PC-3 (cell line): Measurements from ENCODE around the gene LRFN3. TPM values are rescaled to one million over a fixed set of nuclear protein-coding genes. Genes with fewer than 3 reads are reported as not detected.

Source experiments
- ATAC-seq: fragments of 200-7000 bp; cut with Tn5 transposase; 2 replicates; pipeline ENCODE4 v1.9.1; 2020; ENCODE audit warnings: mild to moderate bottlenecking, moderate library complexity
- BruUV-seq: library from RNA; stranded (reverse); fragments of 400-500 nt; replicated peaks from 2 replicates; lab custom pipeline; 2021; lab: Mats Ljungman, UMichigan
- CTCF ChIA-PET: fragments of 300-600 bp; sonication (Branson Sonifier 250); formaldehyde crosslinking; loops from one replicate; lab custom pipeline; 2022; ENCODE audit warnings: antibody characterized with exemption; lab: Charles Lee
- POLR2A ChIA-PET: fragments of 300-600 bp; sonication (Branson Sonifier 250); formaldehyde crosslinking; loops from one replicate; lab custom pipeline; 2022; ENCODE audit warnings: antibody characterized with exemption; ENCODE audit not compliant: unreplicated experiment; lab: Charles Lee
- DNase-seq: peaks from one replicate; pipeline ENCODE4 v3.0.0-alpha.2; 2015
- H2AFZ ChIP-seq: fragments of 300-600 bp; sonication (generic); 2 replicates; pipeline ENCODE4 v1.6.0; 2016; ENCODE audit warnings: antibody characterized with exemption, low read length
- H3F3A ChIP-seq: fragments of 300-600 bp; sonication (generic); one replicate; pipeline ENCODE4 v1.6.0; 2017; ENCODE audit warnings: antibody characterized with exemption, low read length, control low read depth, mild to moderate bottlenecking; ENCODE audit not compliant: unreplicated experiment
- H3K27ac ChIP-seq: fragments of 300-600 bp; sonication (generic); 2 replicates; pipeline ENCODE4 v1.5.1; 2016; ENCODE audit warnings: mild to moderate bottlenecking, low read length
- H3K27me3 ChIP-seq: fragments of 300-600 bp; sonication (generic); 2 replicates; pipeline ENCODE4 v1.6.1; 2016; ENCODE audit warnings: low read length, mixed read lengths
- H3K36me3 ChIP-seq: fragments of 300-600 bp; sonication (generic); 2 replicates; pipeline ENCODE4 v1.6.1; 2016; ENCODE audit warnings: low read depth, mixed run types, low read length, mixed read lengths
- H3K4me1 ChIP-seq: fragments of 300-600 bp; sonication (generic); 2 replicates; pipeline ENCODE4 v1.5.1; 2016; ENCODE audit warnings: low read length; ENCODE audit not compliant: insufficient read depth
- H3K4me2 ChIP-seq: fragments of 300-600 bp; sonication (generic); 2 replicates; pipeline ENCODE4 v1.6.0; 2016; ENCODE audit warnings: low read length
- H3K4me3 ChIP-seq: fragments of 300-600 bp; sonication (generic); 2 replicates; pipeline ENCODE4 v1.5.1; 2016; ENCODE audit warnings: mild to moderate bottlenecking, low read length, mixed read lengths
- H3K79me2 ChIP-seq: fragments of 300-600 bp; sonication (generic); 2 replicates; pipeline ENCODE4 v1.6.1; 2017; ENCODE audit warnings: low read length, mixed read lengths
- H3K9ac ChIP-seq: fragments of 300-600 bp; sonication (generic); 2 replicates; pipeline ENCODE4 v1.6.0; 2016; ENCODE audit warnings: mild to moderate bottlenecking, low read length
- H3K9me2 ChIP-seq: fragments of 300-600 bp; sonication (generic); replicated peaks from 2 replicates; pipeline ENCODE4 v1.6.1; 2016; ENCODE audit warnings: mixed run types, low read length, mixed read lengths
- H3K9me3 ChIP-seq: fragments of 300-600 bp; sonication (generic); 2 replicates; pipeline ENCODE4 v1.6.1; 2016; ENCODE audit warnings: low read length, mixed read lengths
- H4K20me1 ChIP-seq: fragments of 300-600 bp; sonication (generic); 2 replicates; pipeline ENCODE4 v1.6.1; 2016; ENCODE audit warnings: low read length, mixed read lengths
- CTCF ChIP-seq: fragments of 300-600 bp; sonication (generic); conservative IDR thresholded peaks from 2 replicates; pipeline ENCODE4 v1.5.1; 2017; ENCODE audit warnings: antibody characterized with exemption, low read depth, mild to moderate bottlenecking, low read length
- EZH2 ChIP-seq: fragments of 300-600 bp; sonication (generic); IDR thresholded peaks from one replicate; pipeline ENCODE4 v1.6.1; 2017; ENCODE audit warnings: antibody characterized with exemption, mild to moderate bottlenecking, low read length; ENCODE audit not compliant: unreplicated experiment
- EZH2phosphoT487 ChIP-seq: fragments of 300-600 bp; sonication (generic); IDR thresholded peaks from 2 replicates; pipeline ENCODE4 v1.6.1; 2018; ENCODE audit warnings: mild to moderate bottlenecking, antibody characterized with exemption, low read length, borderline replicate concordance
- intact Hi-C: fragments of 100-400 bp; cut with micrococcal nuclease; formaldehyde crosslinking; loops from 2 replicates; pipeline ENCODE4 v1.9.0; 2023
- total RNA-seq: library from RNA; depleted of rRNA; stranded (reverse); fragments of >200 nt; gene quantifications from 2 replicates; pipeline ENCODE4 v1.2.3, GENCODE V29; 2014

The LRFN3 gene
- total RNA-seq, 1 experiment from 2014 or later, result 4.1 TPM

GRCh38 chr19:35925501-35925900 is 10.7 kb upstream of the LRFN3 start:
- no TSS peak for BruUV-seq
- no peak overlapping the region for H3K9ac ChIP-seq
- CTCF ChIA-PET, result no interaction called here

GRCh38 chr19:35928507-35928906 is 7.7 kb upstream of the LRFN3 start:
- Histone ChIP-seq H3K4me3 (no peak overlapping the region), H3F3A (no peaks in the 10 kb centered on the region), H3K27me3 (no peaks in the 10 kb centered on the region), H4K20me1 (no peaks in the 10 kb centered on the region), H3K9ac (no peak overlapping the region), H3K36me3 (no peaks in the 10 kb centered on the region; the same call in 1 of the 2 replicates), H2AFZ (no peak overlapping the region), H3K27ac (no peak overlapping the region), H3K79me2 (no peaks in the 10 kb centered on the region), H3K9me2 (no peaks in the 10 kb centered on the region), H3K4me1 (peaks cover 9% of the 10 kb centered on the region), H3K4me2 (no peak overlapping the region), H3K9me3 (no peaks in the 10 kb centered on the region)
- CTCF ChIA-PET, result no interaction called here
- DNase-seq, result no peak
- POLR2A ChIA-PET, result no interaction called here
- BruUV-seq, result no TSS peak
- no peak for TF ChIP-seq EZH2
- TF ChIP-seq EZH2phosphoT487, result no peak
- TF ChIP-seq CTCF, result no peak
- intact Hi-C loops, result no loop called here
- ATAC-seq, result no peak

More at GRCh38 chr19:35925501-35925900, 10.7 kb upstream of the LRFN3 start:
- no peaks in the 10 kb centered on the region for H3F3A ChIP-seq
- H3K79me2 ChIP-seq, result no peaks in the 10 kb centered on the region
- no peak overlapping the region for H2AFZ ChIP-seq
- no peaks in the 10 kb centered on the region for H3K36me3 ChIP-seq
- no peak for DNase-seq
- POLR2A ChIA-PET, result no interaction called here
- no peak overlapping the region for H3K27ac ChIP-seq
- H3K4me3 ChIP-seq, result no peak overlapping the region
- no peaks in the 10 kb centered on the region for H3K27me3 ChIP-seq
- H4K20me1 ChIP-seq, result no peaks in the 10 kb centered on the region
- no peaks in the 10 kb centered on the region for H3K9me2 ChIP-seq
- H3K9me3 ChIP-seq, result no peaks in the 10 kb centered on the region
- intact Hi-C loops, result no loop called here
- no peak for ATAC-seq
- H3K4me2 ChIP-seq, result no peak overlapping the region
- TF ChIP-seq CTCF (no peak), EZH2phosphoT487 (no peak), EZH2 (no peak)
- H3K4me1 ChIP-seq, result no peaks in the 10 kb centered on the region

GRCh38 chr19:35929876-35930275 is 6.3 kb upstream of the LRFN3 start:
- Histone ChIP-seq H3K9me3 (no peaks in the 10 kb centered on the region), H3K27me3 (no peaks in the 10 kb centered on the region), H3K79me2 (no peaks in the 10 kb centered on the region), H4K20me1 (no peaks in the 10 kb centered on the region), H3K9ac (no peak overlapping the region), H3K9me2 (no peaks in the 10 kb centered on the region), H3K4me3 (no peak overlapping the region), H3K36me3 (no peaks in the 10 kb centered on the region; the same call in 1 of the 2 replicates), H3F3A (no peaks in the 10 kb centered on the region), H2AFZ (no peak overlapping the region), H3K4me2 (no peak overlapping the region), H3K4me1 (peaks cover 9% of the 10 kb centered on the region), H3K27ac (no peak overlapping the region)
- no TSS peak for BruUV-seq
- intact Hi-C loops, result loop anchor here (2.0 to 10.0 kb wide), 3 partner anchors 31 to 215 kb away; partner anchors contain the start of genes KMT2B, THAP8 and WDR62
- ChIA-PET CTCF (no interaction called here), POLR2A (no interaction called here)
- DNase-seq, result no peak
- no peak for ATAC-seq
- TF ChIP-seq EZH2phosphoT487 (no peak), CTCF (no peak), EZH2 (no peak)
